ENCODE measurements around the gene ME3. TPM values are rescaled to one million over a fixed set of nuclear protein-coding genes. Genes with fewer than 3 reads are reported as not detected.
A peak's percentile ranks its signal among the peaks of the same experiment; 100 is the strongest.
"Not testable (repeated sequence)": the region's sequence is repeated elsewhere in the genome, so short reads cannot be mapped to it uniquely, and the experiment has no call there.

The ME3 gene
- total RNA-seq, 3 donors from 2014 or later (not counting 1 experiment from before 2014, with no cell fraction given) = 5.2 to 7.5 (median 6.9) TPM

- Histone ChIP-seq H3K36me3 (ENCODE audit: control insufficient read depth, insufficient read depth, low read length) (no peaks in the 10 kb centered on the region), H3K27ac (ENCODE audit: low read length) (no peak overlapping the region), H3K4me3 (ENCODE audit: low read length) (no peak overlapping the region), H3K4me1 (ENCODE audit: control insufficient read depth, insufficient read depth, low read length) (peaks cover 18% of the 10 kb centered on the region), H3K9me3 (ENCODE audit: control insufficient read depth, insufficient read depth, low read length) (no peaks in the 10 kb centered on the region), H3K27me3 (ENCODE audit: control insufficient read depth, insufficient read depth, low read length) (no peaks in the 10 kb centered on the region)
- Mint-ChIP-seq H3K4me3 (no peak overlapping the region), H3K4me1 (peaks cover 16 to 28% of the 10 kb centered on the region in 2 donors), H3K36me3 (peaks cover 15% of the 10 kb centered on the region), H3K27me3 (ENCODE audit: low read depth in 2 of 2) (peaks cover 17 to 26% of the 10 kb centered on the region in 2 donors), H3K27ac (no peak overlapping the region), H3K9me3 (no peaks in the 10 kb centered on the region)
- DNase-seq (no peak), ATAC-seq (no peak)
- intact Hi-C loops (cut with micrococcal nuclease) = no loop called here
- no peak for TF ChIP-seq CTCF (IDR thresholded peaks at IDR 0.05)
- WGBS (ENCODE audit: insufficient coverage) = 98% methylated on average over 2 of the region's 2 CpGs
These were observed 124.7 kb downstream of the ME3 start for GRCh38 chr11:86547727-86548126.

GRCh38 chr11:86541299-86541698, 131.1 kb downstream of the ME3 start:
- H3K36me3 Mint-ChIP-seq = peaks cover 15% of the 10 kb centered on the region
- peaks cover 18 to 27% of the 10 kb centered on the region in 2 donors for H3K27me3 Mint-ChIP-seq (ENCODE audit: low read depth in 2 of 2)
- peaks cover 20 to 34% of the 10 kb centered on the region in 2 donors for H3K4me1 Mint-ChIP-seq
- H3K27me3 ChIP-seq (ENCODE audit: control insufficient read depth, insufficient read depth, low read length); H3K27ac ChIP-seq (ENCODE audit: low read length); intact Hi-C loops (cut with micrococcal nuclease); H3K9me3 Mint-ChIP-seq; H3K4me3 ChIP-seq (ENCODE audit: low read length); H3K36me3 ChIP-seq (ENCODE audit: control insufficient read depth, insufficient read depth, low read length); H3K9me3 ChIP-seq (ENCODE audit: control insufficient read depth, insufficient read depth, low read length); H3K27ac Mint-ChIP-seq: not testable (repeated sequence)
- DNase-seq (peak in 1 of 2 donors; percentile 19), ATAC-seq (peak in 1 of 3 donors; percentile 62)
- peak overlapping the region; percentile 18 for H3K4me3 Mint-ChIP-seq
- 25% methylated on average over 3 of the region's 3 CpGs for WGBS (ENCODE audit: insufficient coverage)
- peaks cover 16% of the 10 kb centered on the region for H3K4me1 ChIP-seq (ENCODE audit: control insufficient read depth, insufficient read depth, low read length)

GRCh38 chr11:86538223-86538548, 134.2 kb downstream of the ME3 start:
- H3K9me3 Mint-ChIP-seq = no peaks in the 10 kb centered on the region
- H3K4me1 ChIP-seq (ENCODE audit: control insufficient read depth, insufficient read depth, low read length) = peaks cover 16% of the 10 kb centered on the region
- no peak for DNase-seq
- no peak overlapping the region for H3K4me3 ChIP-seq (ENCODE audit: low read length)
- intact Hi-C loops (cut with micrococcal nuclease) = no loop called here
- no peak for TF ChIP-seq CTCF (IDR thresholded peaks at IDR 0.05)
- no peak for ATAC-seq
- 73% methylated on average over 3 of the region's 3 CpGs for WGBS (ENCODE audit: insufficient coverage)
- H3K36me3 ChIP-seq (ENCODE audit: control insufficient read depth, insufficient read depth, low read length) = no peaks in the 10 kb centered on the region
- H3K36me3 Mint-ChIP-seq = peaks cover 3% of the 10 kb centered on the region
- peaks cover 17 to 34% of the 10 kb centered on the region in 2 donors for H3K4me1 Mint-ChIP-seq
- no peak overlapping the region for H3K27ac ChIP-seq (ENCODE audit: low read length)
- H3K27ac Mint-ChIP-seq = no peak overlapping the region
- H3K9me3 ChIP-seq (ENCODE audit: control insufficient read depth, insufficient read depth, low read length) = no peaks in the 10 kb centered on the region
- no peaks in the 10 kb centered on the region for H3K27me3 ChIP-seq (ENCODE audit: control insufficient read depth, insufficient read depth, low read length)
- H3K27me3 Mint-ChIP-seq (ENCODE audit: low read depth in 2 of 2) = peaks cover 3 to 15% of the 10 kb centered on the region in 2 donors
- no peak overlapping the region for H3K4me3 Mint-ChIP-seq

- peaks cover 14 to 34% of the 10 kb centered on the region in 2 donors for H3K4me1 Mint-ChIP-seq
- no peak for TF ChIP-seq CTCF (IDR thresholded peaks at IDR 0.05)
- H3K36me3 Mint-ChIP-seq = no peaks in the 10 kb centered on the region
- no peak for ATAC-seq
- no peaks in the 10 kb centered on the region for H3K9me3 Mint-ChIP-seq
- H3K27ac Mint-ChIP-seq = no peak overlapping the region
- H3K27me3 Mint-ChIP-seq (ENCODE audit: low read depth in 2 of 2) = peaks cover 0 to 13% of the 10 kb centered on the region in 2 donors
- Histone ChIP-seq H3K9me3 (ENCODE audit: control insufficient read depth, insufficient read depth, low read length) (no peaks in the 10 kb centered on the region), H3K36me3 (ENCODE audit: control insufficient read depth, insufficient read depth, low read length) (no peaks in the 10 kb centered on the region), H3K4me1 (ENCODE audit: control insufficient read depth, insufficient read depth, low read length) (peaks cover 16% of the 10 kb centered on the region), H3K4me3 (ENCODE audit: low read length) (no peak overlapping the region), H3K27ac (ENCODE audit: low read length) (no peak overlapping the region), H3K27me3 (ENCODE audit: control insufficient read depth, insufficient read depth, low read length) (no peaks in the 10 kb centered on the region)
- intact Hi-C loops (cut with micrococcal nuclease) = no loop called here
- no peak overlapping the region for H3K4me3 Mint-ChIP-seq
- no peak for DNase-seq
These were observed 134.7 kb downstream of the ME3 start for GRCh38 chr11:86537541-86538222.
